Gastroesophageal sphincter (tissue), 4 donors: ENCODE results near the gene TIMM8B. TPM values are rescaled to one million over a fixed set of nuclear protein-coding genes. Genes with fewer than 3 reads are reported as not detected.

Experiments
- ATAC-seq: fragments of 150-250 bp; one replicate; pipeline ENCODE4 v1.9.1; 2016; ENCODE audit warnings: mild to moderate bottlenecking, moderate library complexity
- H3K27ac ChIP-seq, 4 donors: fragments of 200-600 bp; sonication (generic) in 3 of 4; 1 replicate in 3 of 4; 2 replicates in 1 of 4; pipeline ENCODE4 v1.5.1; 2016 to 2019
- H3K27me3 ChIP-seq: fragments of 200-600 bp; sonication (generic); one replicate; pipeline ENCODE4 v1.5.1; 2019
- H3K36me3 ChIP-seq, 2 donors: fragments of 200-600 bp; sonication (generic); one replicate each; pipeline ENCODE4 v1.5.1; 2019; ENCODE audit warnings: control low read depth in 1 of 2
- H3K4me1 ChIP-seq, 3 donors: fragments of 200-600 bp; sonication (generic); 1 replicate in 2 of 3; 2 replicates in 1 of 3; pipeline ENCODE4 v1.5.1; 2016 to 2019; ENCODE audit warnings: control low read depth in 2 of 3
- H3K4me3 ChIP-seq, 2 donors: fragments of 200-600 bp; sonication (generic); one replicate each; pipeline ENCODE4 v1.5.1; 2019; ENCODE audit warnings: mild to moderate bottlenecking in 1 of 2, moderate library complexity in 1 of 2
- H3K9me3 ChIP-seq, 3 donors: fragments of 200-600 bp; sonication (generic); one replicate each; pipeline ENCODE4 v1.5.1; 2017 to 2019; ENCODE audit warnings: control low read depth in 2 of 3
- EP300 ChIP-seq: sonication (generic); formaldehyde crosslinking; IDR thresholded peaks from one replicate; pipeline ENCODE4 v1.6.1; 2017; ENCODE audit warnings: antibody characterized with exemption, mild to moderate bottlenecking
- POLR2A ChIP-seq, 2 donors: fragments of 450-650 bp; IDR thresholded peaks; one replicate each; pipeline ENCODE4 v1.6.1; 2017; ENCODE audit warnings: antibody characterized with exemption in 2 of 2, mild to moderate bottlenecking in 2 of 2, moderate library complexity in 1 of 2
- POLR2AphosphoS5 ChIP-seq: sonication (generic); formaldehyde crosslinking; IDR thresholded peaks from one replicate; pipeline ENCODE4 v1.6.1; 2017; ENCODE audit warnings: antibody characterized with exemption
- WGBS, 2 donors: methylation state at CpG; one replicate each; pipeline ENCODE4 v1.1.5; 2018; ENCODE audit warnings: low coverage in 1 of 2; 5-methylcytosine and 5-hydroxymethylcytosine counted together
- total RNA-seq, 4 donors: library from RNA; depleted of rRNA; stranded (reverse); fragments of >200 nt; gene quantifications; one replicate each; pipeline ENCODE4 v1.1.0, GENCODE V29; 2016
- TF ChIP-seq, protein P1 (sequence below), 4 experiments: fragments of 200-600 bp in 2 of 4; fragments of 450-650 bp in 2 of 4; sonication (generic) in 1 of 4; IDR thresholded peaks; one replicate each; pipeline ENCODE4 v1.5.1; 2017 to 2019; ENCODE audit warnings: antibody characterized with exemption in 4 of 4, mild to moderate bottlenecking in 2 of 4, moderate library complexity in 2 of 4

The TIMM8B gene
- total RNA-seq, 4 donors from 2014 or later: 19.2 to 37.6 (median 24.8) TPM

DNA sequence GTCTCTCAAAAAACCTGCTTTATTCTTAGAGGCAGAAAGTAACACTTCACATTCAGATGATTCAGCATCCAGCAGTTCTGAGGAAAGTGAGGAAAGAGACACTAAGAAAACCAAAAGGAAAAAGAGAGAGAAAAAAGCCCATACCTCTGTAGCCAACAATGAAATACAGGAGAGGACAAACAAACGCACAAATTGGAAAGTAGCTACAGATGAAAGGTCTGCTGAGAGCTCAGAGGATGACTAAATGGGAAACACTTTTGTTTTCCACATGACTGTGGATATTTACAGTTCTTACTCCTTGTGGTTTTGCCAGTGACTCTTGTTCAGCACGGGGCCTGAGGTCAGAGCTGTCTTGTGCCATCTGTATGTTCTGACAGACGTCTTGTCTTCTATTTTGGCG is 3.8 kb downstream of the TIMM8B start:
- ATAC-seq: no peak
- WGBS, 2 donors: 72 to 74% methylated on average over 4 of the region's 4 CpGs
- TF ChIP-seq POLR2AphosphoS5: no peak
- TF ChIP-seq, protein P1, sequence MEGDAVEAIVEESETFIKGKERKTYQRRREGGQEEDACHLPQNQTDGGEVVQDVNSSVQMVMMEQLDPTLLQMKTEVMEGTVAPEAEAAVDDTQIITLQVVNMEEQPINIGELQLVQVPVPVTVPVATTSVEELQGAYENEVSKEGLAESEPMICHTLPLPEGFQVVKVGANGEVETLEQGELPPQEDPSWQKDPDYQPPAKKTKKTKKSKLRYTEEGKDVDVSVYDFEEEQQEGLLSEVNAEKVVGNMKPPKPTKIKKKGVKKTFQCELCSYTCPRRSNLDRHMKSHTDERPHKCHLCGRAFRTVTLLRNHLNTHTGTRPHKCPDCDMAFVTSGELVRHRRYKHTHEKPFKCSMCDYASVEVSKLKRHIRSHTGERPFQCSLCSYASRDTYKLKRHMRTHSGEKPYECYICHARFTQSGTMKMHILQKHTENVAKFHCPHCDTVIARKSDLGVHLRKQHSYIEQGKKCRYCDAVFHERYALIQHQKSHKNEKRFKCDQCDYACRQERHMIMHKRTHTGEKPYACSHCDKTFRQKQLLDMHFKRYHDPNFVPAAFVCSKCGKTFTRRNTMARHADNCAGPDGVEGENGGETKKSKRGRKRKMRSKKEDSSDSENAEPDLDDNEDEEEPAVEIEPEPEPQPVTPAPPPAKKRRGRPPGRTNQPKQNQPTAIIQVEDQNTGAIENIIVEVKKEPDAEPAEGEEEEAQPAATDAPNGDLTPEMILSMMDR (IDR thresholded peaks at IDR 0.05): no peak
- no peak for TF ChIP-seq EP300
- no peak for TF ChIP-seq POLR2A (IDR thresholded peaks at IDR 0.05)
- Histone ChIP-seq H3K27ac (no peak overlapping the region), H3K4me1 (peaks cover 5 to 22% (median 9%) of the 10 kb centered on the region in 3 donors), H3K9me3 (no peaks in the 10 kb centered on the region), H3K27me3 (no peaks in the 10 kb centered on the region), H3K4me3 (no peak overlapping the region), H3K36me3 (peaks cover 5 to 75% of the 10 kb centered on the region in 2 donors)

DNA sequence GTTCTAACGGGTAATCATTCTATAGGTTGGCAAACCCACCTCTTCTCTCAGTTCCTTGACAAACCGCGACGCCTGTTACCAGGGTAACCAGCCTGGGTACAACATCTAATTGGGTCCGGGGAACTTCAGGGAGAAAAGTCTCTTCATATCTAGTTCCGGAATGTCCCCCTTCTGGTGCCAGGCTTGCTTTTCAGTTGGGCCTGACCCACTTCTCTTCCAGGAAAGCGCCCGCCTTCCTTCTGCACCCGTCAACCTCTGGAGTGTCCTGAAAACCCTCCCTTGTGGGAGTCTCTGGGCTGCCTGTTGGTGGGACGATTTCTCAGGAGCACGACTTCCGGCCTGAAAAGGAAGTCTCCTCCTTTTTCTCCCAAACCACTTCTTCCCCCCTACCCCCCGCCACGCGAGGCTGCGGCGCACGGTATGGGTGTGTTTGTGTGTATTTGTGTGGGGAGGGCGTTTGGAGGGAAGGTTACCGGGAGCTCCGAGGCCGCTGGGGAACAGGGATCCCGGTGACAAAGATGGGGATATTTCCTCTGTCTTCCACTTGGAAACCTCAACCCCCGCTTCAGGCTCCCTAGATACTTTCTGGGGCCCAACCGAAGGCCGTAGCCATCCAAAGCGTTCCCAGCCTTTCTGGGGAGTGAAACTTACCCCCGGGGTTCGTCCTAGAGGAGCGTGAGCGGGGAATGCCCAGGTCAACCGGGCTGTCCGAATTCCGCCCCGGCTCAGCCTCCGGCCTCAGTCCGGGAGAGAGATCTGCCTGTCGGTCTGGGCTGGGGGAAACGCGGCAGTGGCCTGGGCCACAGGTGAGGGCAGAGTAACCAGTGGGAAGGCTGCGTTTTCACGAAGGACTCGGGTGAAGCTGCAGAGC is 12.4 kb downstream of the TIMM8B start, which contains the start of the genes NKAPD1 and PIH1D2:
Gene NKAPD1, plus strand, starts transcription at position 359 of the 871 bp plus-strand sequence. CDS start 1,276 bp downstream, outside the sequence.
Gene PIH1D2, minus strand, starts transcription at position 77 of the 871 bp plus-strand sequence. CDS start 843 bp downstream, outside the sequence.
- H3K27ac ChIP-seq: peak within 1 kb of the TSS; percentile 72 to 96 (median 84)
- TF ChIP-seq POLR2AphosphoS5 (peak; percentile 56), EP300 (no peak)
- TF ChIP-seq, protein P1 (IDR thresholded peaks at IDR 0.05): peak in 3 of 4 experiments; percentile 3 to 30 (median 9)
- peaks cover 2 to 35% (median 7%) of the 10 kb centered on the region in 3 donors for H3K4me1 ChIP-seq
- H3K4me3 ChIP-seq: peak within 1 kb of the TSS; percentile 83 to 87
- H3K36me3 ChIP-seq: peaks cover 0 to 38% of the 10 kb centered on the region in 2 donors
- H3K9me3 ChIP-seq: no peaks in the 10 kb centered on the region
- WGBS, 2 donors: 0 to 1% methylated on average over 10 to 12 of the region's 43 CpGs
- no peaks in the 10 kb centered on the region for H3K27me3 ChIP-seq
- peak; percentile 91 for ATAC-seq

DNA sequence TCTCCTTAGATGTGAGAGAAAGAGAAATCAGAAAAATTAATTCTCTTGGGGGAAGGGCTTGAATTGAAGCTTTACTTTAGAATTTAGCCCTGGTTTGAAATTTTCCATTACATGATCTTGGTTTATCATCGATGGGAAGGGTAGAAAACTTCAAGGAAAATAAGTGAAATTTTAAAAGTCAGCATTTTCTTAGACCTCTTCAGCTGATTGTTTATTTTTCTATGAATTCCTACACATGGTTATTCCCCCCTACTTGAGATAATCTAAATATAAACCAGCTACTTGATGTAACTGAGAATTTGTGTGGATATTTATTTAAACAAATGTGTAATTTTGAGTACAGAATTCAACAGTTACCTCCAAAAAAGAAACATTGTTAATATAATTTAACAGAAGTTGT is 23.6 kb downstream of the TIMM8B start:
- 73 to 80% methylated on average over 1 of the region's 1 CpG for WGBS, 2 donors
- TF ChIP-seq POLR2A (IDR thresholded peaks at IDR 0.05) (no peak), EP300 (no peak), POLR2AphosphoS5 (no peak)
- TF ChIP-seq, protein P1 (IDR thresholded peaks at IDR 0.05): no peak
- H3K27ac ChIP-seq: no peak overlapping the region
- H3K4me1 ChIP-seq: no peaks in the 10 kb centered on the region
- H3K36me3 ChIP-seq: peaks cover 0 to 71% of the 10 kb centered on the region in 2 donors
- H3K4me3 ChIP-seq: no peak overlapping the region
- no peaks in the 10 kb centered on the region for H3K27me3 ChIP-seq
- no peak for ATAC-seq
- H3K9me3 ChIP-seq: no peaks in the 10 kb centered on the region

DNA sequence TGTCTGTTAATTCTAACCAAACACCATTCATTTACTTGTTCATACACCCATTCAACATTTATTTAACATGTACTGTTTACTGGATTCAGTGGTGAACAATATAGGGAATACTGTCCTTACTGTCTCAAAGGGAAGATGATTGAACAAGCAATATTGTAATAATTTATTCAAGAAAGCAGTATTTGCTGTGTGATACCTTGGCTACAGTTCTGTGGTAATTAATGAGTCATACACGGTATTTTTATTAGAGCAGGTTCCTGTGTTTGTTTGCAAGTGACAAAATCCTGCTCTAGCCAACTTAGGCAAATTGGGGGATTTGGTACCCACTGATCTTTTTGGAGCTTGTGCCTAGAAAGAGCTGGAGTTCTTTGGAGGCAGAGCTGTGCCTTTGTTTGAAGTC is 28.5 kb downstream of the TIMM8B start:
- Histone ChIP-seq H3K27me3 (no peaks in the 10 kb centered on the region), H3K27ac (no peak overlapping the region), H3K9me3 (no peaks in the 10 kb centered on the region), H3K4me3 (no peak overlapping the region), H3K4me1 (no peaks in the 10 kb centered on the region), H3K36me3 (peaks cover 0 to 93% of the 10 kb centered on the region in 2 donors)
- 60 to 69% methylated on average over 1 of the region's 1 CpG for WGBS, 2 donors
- ATAC-seq: no peak
- TF ChIP-seq POLR2AphosphoS5 (no peak), POLR2A (IDR thresholded peaks at IDR 0.05) (no peak), EP300 (no peak)
- TF ChIP-seq, protein P1 (IDR thresholded peaks at IDR 0.05): no peak
